Eye (tissue), 1 donor: Measurements from ENCODE around the gene HSPA9.
A peak's percentile ranks its signal among the peaks of the same experiment; 100 is the strongest.

ENCODE experiments used
- DNase-seq: peaks from one replicate; pipeline ENCODE4 v3.0.0-alpha.2; 2015

Gene HSPA9

GRCh38 chr5:138595180-138595795, 20.1 kb upstream of the HSPA9 start:
- DNase-seq, result peak; percentile 48

- DNase-seq, result no peak
These were observed 19.3 kb upstream of the HSPA9 start for GRCh38 chr5:138594305-138595058.

- DNase-seq, result no peak
These were observed 13.0 kb upstream of the HSPA9 start for GRCh38 chr5:138588013-138588788.

GRCh38 chr5:138585157-138585556, 10.0 kb upstream of the HSPA9 start:
- no peak for DNase-seq

- DNase-seq, result no peak
These were observed 8.9 kb upstream of the HSPA9 start for GRCh38 chr5:138583984-138584637.

GRCh38 chr5:138582959-138583358, 7.8 kb upstream of the HSPA9 start:
- DNase-seq, result no peak

- no peak for DNase-seq
These were observed 5.6 kb upstream of the HSPA9 start for GRCh38 chr5:138580777-138581176.

GRCh38 chr5:138580001-138580400, 4.8 kb upstream of the HSPA9 start:
- DNase-seq, result no peak

GRCh38 chr5:138579517-138579863, 4.3 kb upstream of the HSPA9 start:
- DNase-seq, result no peak

GRCh38 chr5:138577452-138577851, 2.3 kb upstream of the HSPA9 start:
- no peak for DNase-seq

GRCh38 chr5:138574744-138575193, 432 bp downstream of the HSPA9 start:
- no peak for DNase-seq

GRCh38 chr5:138573949-138574670, 1.1 kb downstream of the HSPA9 start:
- DNase-seq, result no peak

GRCh38 chr5:138573223-138573622, 2.0 kb downstream of the HSPA9 start:
- DNase-seq, result no peak

- no peak for DNase-seq
These were observed 4.3 kb downstream of the HSPA9 start for GRCh38 chr5:138570871-138571270.

- no peak for DNase-seq
These were observed 5.4 kb downstream of the HSPA9 start for GRCh38 chr5:138569782-138570181.

- DNase-seq, result no peak
These were observed 7.0 kb downstream of the HSPA9 start for GRCh38 chr5:138568061-138568824.

GRCh38 chr5:138566792-138567191, 8.4 kb downstream of the HSPA9 start:
- DNase-seq, result no peak

GRCh38 chr5:138565100-138565821, 9.9 kb downstream of the HSPA9 start:
- DNase-seq, result no peak

GRCh38 chr5:138564242-138564641, 11.0 kb downstream of the HSPA9 start:
- no peak for DNase-seq

GRCh38 chr5:138563340-138564118, 11.7 kb downstream of the HSPA9 start:
- DNase-seq, result no peak
